H1 (cell line): ENCODE measurements around the gene TAF5.

ENCODE experiments used
- ATF3 ChIP-seq: IDR thresholded peaks from 2 replicates; pipeline ENCODE4 v1.6.1; 2011; ENCODE audit warnings: low read depth, mild to moderate bottlenecking, low read length; ENCODE audit not compliant: insufficient read depth
- CBX5 ChIP-seq: fragments of 300-800, 300-1000 bp; sonication (generic); IDR thresholded peaks from 2 replicates; pipeline ENCODE4 v1.7.1; 2016; ENCODE audit warnings: antibody characterized with exemption, low read length, low read depth
- CREB1 ChIP-seq: IDR thresholded peaks from 2 replicates; pipeline ENCODE4 v1.6.1; 2012; ENCODE audit warnings: inconsistent platforms
- CTCF ChIP-seq, 3 experiments: IDR thresholded peaks; 1 replicate in 2 of 3; 2 replicates in 1 of 3; pipeline versions ENCODE4 v1.5.1 to v1.6.1; 2011; ENCODE audit warnings: low read length in 3 of 3, mild to moderate bottlenecking in 3 of 3, inconsistent platforms in 2 of 3, low read depth in 1 of 3, moderate library complexity in 1 of 3; ENCODE audit not compliant: insufficient read depth in 1 of 3; ENCODE audit errors: control extremely low read depth in 1 of 3
- E2F6 ChIP-seq: IDR thresholded peaks from 2 replicates; pipeline ENCODE4 v1.6.1; 2012; ENCODE audit warnings: inconsistent platforms
- EP300 ChIP-seq, 2 experiments: IDR thresholded peaks; 1 replicate in 1 of 2; 2 replicates in 1 of 2; pipeline ENCODE4 v1.6.1; 2011 to 2012; ENCODE audit warnings: low read depth in 2 of 2, low read length in 2 of 2, mild to moderate bottlenecking in 2 of 2, borderline replicate concordance in 1 of 2, inconsistent platforms in 1 of 2, moderate library complexity in 1 of 2
- EZH2 ChIP-seq: fragments of 200-600 bp; sonication (generic); IDR thresholded peaks from 2 replicates; pipeline ENCODE4 v1.7.1; 2012; ENCODE audit warnings: low read depth, mild to moderate bottlenecking, moderate library complexity, low read length, inconsistent platforms; ENCODE audit not compliant: severe bottlenecking
- GABPA ChIP-seq: IDR thresholded peaks from 2 replicates; pipeline ENCODE4 v1.6.1; 2011; ENCODE audit warnings: mild to moderate bottlenecking, low read length, moderate library complexity, borderline replicate concordance; ENCODE audit not compliant: insufficient read depth
- POLR2A ChIP-seq, 2 experiments: IDR thresholded peaks; 1 replicate in 1 of 2; 2 replicates in 1 of 2; pipeline ENCODE4 v1.6.1; 2011; ENCODE audit warnings: low read depth in 2 of 2, low read length in 2 of 2, mild to moderate bottlenecking in 2 of 2; ENCODE audit errors: control extremely low read depth in 1 of 2
- RFX5 ChIP-seq: IDR thresholded peaks from 2 replicates; pipeline ENCODE4 v1.6.1; 2011; ENCODE audit warnings: low read depth, low read length, improper control_type of control experiment, borderline replicate concordance
- RNF2 ChIP-seq: fragments of 200-900, 300-1000 bp; sonication (generic); IDR thresholded peaks from 2 replicates; pipeline ENCODE4 v1.7.1; 2016; ENCODE audit warnings: borderline replicate concordance, low read depth, mild to moderate bottlenecking, antibody characterized with exemption, low read length; ENCODE audit not compliant: poor library complexity, severe bottlenecking; ENCODE audit errors: missing control alignments
- RXRA ChIP-seq: IDR thresholded peaks from 2 replicates; pipeline ENCODE4 v1.6.1; 2011; ENCODE audit warnings: low read depth, mild to moderate bottlenecking, low read length, moderate library complexity; ENCODE audit not compliant: insufficient read depth
- TAF1 ChIP-seq: IDR thresholded peaks from 2 replicates; pipeline ENCODE4 v1.6.1; 2011; ENCODE audit warnings: mild to moderate bottlenecking, low read depth, low read length
- USF2 ChIP-seq: IDR thresholded peaks from 2 replicates; pipeline ENCODE4 v1.6.1; 2011; ENCODE audit warnings: low read length, improper control_type of control experiment

- TF ChIP-seq EZH2 (no peak), CBX5 (no peak), TAF1 (no peak), POLR2A (IDR thresholded peaks at IDR 0.05; ENCODE audit: control extremely low read depth in 1 of 2, low read depth in 2 of 2, low read length in 2 of 2) (no peak), GABPA (no peak), USF2 (no peak), ATF3 (no peak), CTCF (IDR thresholded peaks at IDR 0.05; ENCODE audit: control extremely low read depth in 1 of 3, insufficient read depth in 1 of 3, low read depth in 1 of 3, low read length in 3 of 3) (no peak), RNF2 (no peak), E2F6 (no peak), CREB1 (no peak), RXRA (no peak), EP300 (IDR thresholded peaks at IDR 0.05; ENCODE audit: borderline replicate concordance in 1 of 2, low read depth in 2 of 2, low read length in 2 of 2) (no peak), RFX5 (no peak)
These were observed 47.8 kb downstream of the TAF5 start for GRCh38 chr10:103415581-103415980.
